Osteocyte (in vitro differentiated cells): Measurements from ENCODE around the gene TSR3. TPM values are rescaled to one million over a fixed set of nuclear protein-coding genes. Genes with fewer than 3 reads are reported as not detected.

ENCODE experiments used
- DNase-seq: peaks from one replicate; pipeline ENCODE4 v3.0.0; 2021; ENCODE audit warnings: mixed read lengths; ENCODE audit not compliant: unreplicated experiment; ENCODE audit errors: extremely low spot score
- H3K27ac Mint-ChIP-seq: one replicate; pipeline ENCODE4 v1.8.0; 2021; ENCODE audit warnings: mild to moderate bottlenecking, mixed read lengths; ENCODE audit not compliant: unreplicated experiment
- H3K27me3 Mint-ChIP-seq: one replicate; pipeline ENCODE4 v1.8.0; 2021; ENCODE audit warnings: mixed read lengths; ENCODE audit not compliant: unreplicated experiment
- H3K36me3 Mint-ChIP-seq: one replicate; pipeline ENCODE4 v1.8.0; 2021; ENCODE audit warnings: mixed read lengths; ENCODE audit not compliant: unreplicated experiment
- H3K4me1 Mint-ChIP-seq: one replicate; pipeline ENCODE4 v1.8.0; 2021; ENCODE audit warnings: mixed read lengths; ENCODE audit not compliant: unreplicated experiment
- H3K4me3 Mint-ChIP-seq: one replicate; pipeline ENCODE4 v1.8.0; 2021; ENCODE audit warnings: mild to moderate bottlenecking, moderate library complexity, mixed read lengths; ENCODE audit not compliant: unreplicated experiment
- H3K9me3 Mint-ChIP-seq: one replicate; pipeline ENCODE4 v1.8.0; 2021; ENCODE audit warnings: mixed read lengths; ENCODE audit not compliant: unreplicated experiment
- CTCF ChIP-seq: fragments of 200-600 bp; sonication (generic); IDR thresholded peaks from 2 replicates; pipeline ENCODE4 v1.5.0; 2021; ENCODE audit warnings: antibody characterized with exemption, mild to moderate bottlenecking, moderate library complexity
- total RNA-seq: library from RNA; stranded (reverse); gene quantifications from 2 replicates; pipeline ENCODE4 v1.2.1, GENCODE V29; 2021

The TSR3 gene
- total RNA-seq, 1 donor from 2014 or later, result 58.0 TPM

- Mint-ChIP-seq H3K36me3 (peaks cover 2% of the 10 kb centered on the region), H3K27ac (no peak overlapping the region), H3K4me1 (peaks cover 15% of the 10 kb centered on the region), H3K4me3 (no peak overlapping the region), H3K9me3 (no peaks in the 10 kb centered on the region), H3K27me3 (no peaks in the 10 kb centered on the region)
- no peak for TF ChIP-seq CTCF
- no peak for DNase-seq
Observed at GRCh38 chr16:1374418-1375297, 23.0 kb upstream of the TSR3 start.

GRCh38 chr16:1372292-1372950 is 20.7 kb upstream of the TSR3 start:
- Mint-ChIP-seq H3K36me3 (no peaks in the 10 kb centered on the region), H3K4me3 (no peak overlapping the region), H3K4me1 (no peaks in the 10 kb centered on the region), H3K27ac (no peak overlapping the region), H3K9me3 (no peaks in the 10 kb centered on the region), H3K27me3 (no peaks in the 10 kb centered on the region)
- no peak for TF ChIP-seq CTCF
- no peak for DNase-seq

GRCh38 chr16:1371054-1371978 is 19.6 kb upstream of the TSR3 start:
- Mint-ChIP-seq H3K4me1 (no peaks in the 10 kb centered on the region), H3K9me3 (no peaks in the 10 kb centered on the region), H3K4me3 (no peak overlapping the region), H3K27ac (no peak overlapping the region), H3K27me3 (no peaks in the 10 kb centered on the region), H3K36me3 (no peaks in the 10 kb centered on the region)
- DNase-seq, result no peak
- TF ChIP-seq CTCF, result no peak

- TF ChIP-seq CTCF, result no peak
- Mint-ChIP-seq H3K27ac (no peak overlapping the region), H3K27me3 (no peaks in the 10 kb centered on the region), H3K9me3 (no peaks in the 10 kb centered on the region), H3K4me1 (no peaks in the 10 kb centered on the region), H3K4me3 (no peak overlapping the region), H3K36me3 (peaks cover 8% of the 10 kb centered on the region)
- DNase-seq, result no peak
Observed at GRCh38 chr16:1367486-1368174, 16.0 kb upstream of the TSR3 start.
